ENCODE results near the gene ERMAP.

Gene ERMAP

DNA sequence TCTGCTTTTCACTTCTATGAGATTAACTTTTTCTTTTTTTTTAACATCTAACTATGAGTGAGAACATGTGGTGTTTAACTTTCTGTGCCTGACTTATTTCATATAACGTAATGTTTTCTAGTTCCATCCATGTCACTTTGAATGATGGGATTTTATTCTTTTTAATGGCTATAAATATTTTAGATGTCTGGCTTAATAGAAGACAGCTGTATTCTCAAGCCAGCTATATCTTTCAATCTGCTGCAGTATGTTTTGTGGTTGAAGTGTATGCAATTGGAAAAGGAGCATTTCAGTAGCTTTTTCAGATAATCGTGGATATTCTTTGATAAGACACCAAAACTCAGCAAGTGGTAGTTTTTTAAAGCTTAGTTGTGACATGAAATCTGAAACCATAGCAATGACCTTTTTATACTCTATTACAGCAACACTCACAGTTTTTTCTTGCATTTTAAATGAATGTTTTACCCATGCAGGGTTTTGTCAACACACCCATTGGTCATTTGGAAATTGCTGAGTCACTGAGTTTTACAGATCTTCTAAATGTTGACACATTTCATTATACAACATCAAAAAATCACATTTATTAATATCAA lies 6.0 kb downstream of the ERMAP start (continued):
- TF ChIP-seq, protein P1, sequence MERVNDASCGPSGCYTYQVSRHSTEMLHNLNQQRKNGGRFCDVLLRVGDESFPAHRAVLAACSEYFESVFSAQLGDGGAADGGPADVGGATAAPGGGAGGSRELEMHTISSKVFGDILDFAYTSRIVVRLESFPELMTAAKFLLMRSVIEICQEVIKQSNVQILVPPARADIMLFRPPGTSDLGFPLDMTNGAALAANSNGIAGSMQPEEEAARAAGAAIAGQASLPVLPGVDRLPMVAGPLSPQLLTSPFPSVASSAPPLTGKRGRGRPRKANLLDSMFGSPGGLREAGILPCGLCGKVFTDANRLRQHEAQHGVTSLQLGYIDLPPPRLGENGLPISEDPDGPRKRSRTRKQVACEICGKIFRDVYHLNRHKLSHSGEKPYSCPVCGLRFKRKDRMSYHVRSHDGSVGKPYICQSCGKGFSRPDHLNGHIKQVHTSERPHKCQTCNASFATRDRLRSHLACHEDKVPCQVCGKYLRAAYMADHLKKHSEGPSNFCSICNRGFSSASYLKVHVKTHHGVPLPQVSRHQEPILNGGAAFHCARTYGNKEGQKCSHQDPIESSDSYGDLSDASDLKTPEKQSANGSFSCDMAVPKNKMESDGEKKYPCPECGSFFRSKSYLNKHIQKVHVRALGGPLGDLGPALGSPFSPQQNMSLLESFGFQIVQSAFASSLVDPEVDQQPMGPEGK (CRISPR knock-in tag; IDR thresholded peaks at IDR 0.05; ENCODE audit: borderline replicate concordance), result no peak
- TF ChIP-seq ZNF8 (CRISPR knock-in tag; IDR thresholded peaks at IDR 0.05) (no peak), ZNF565 (CRISPR knock-in tag; conservative IDR thresholded peaks at IDR 0.05; ENCODE audit: low read depth) (no peak), ZC3H10 (CRISPR knock-in tag; IDR thresholded peaks at IDR 0.05) (no peak), ZNF70 (CRISPR knock-in tag; IDR thresholded peaks at IDR 0.05) (no peak), CSDC2 (CRISPR knock-in tag; IDR thresholded peaks at IDR 0.05) (no peak), TCF4 (CRISPR knock-in tag; IDR thresholded peaks at IDR 0.05; ENCODE audit: borderline replicate concordance) (peak; percentile 82), BACH2 (CRISPR knock-in tag; IDR thresholded peaks at IDR 0.05; ENCODE audit: borderline replicate concordance) (peak; percentile 67; the same call in 1 of the 2 replicates), ARNTL (CRISPR knock-in tag; IDR thresholded peaks at IDR 0.05; ENCODE audit: borderline replicate concordance, low read depth) (no peak), TOX (CRISPR knock-in tag; IDR thresholded peaks at IDR 0.05; ENCODE audit: borderline replicate concordance) (no peak), ESRRG (CRISPR knock-in tag; IDR thresholded peaks at IDR 0.05) (no peak), RARB (CRISPR knock-in tag; IDR thresholded peaks at IDR 0.05) (no peak), ISL1 (CRISPR knock-in tag; IDR thresholded peaks at IDR 0.05) (peak; percentile 78), SNAI2 (CRISPR knock-in tag; IDR thresholded peaks at IDR 0.05) (no peak)
- TF ChIP-seq, protein P2, sequence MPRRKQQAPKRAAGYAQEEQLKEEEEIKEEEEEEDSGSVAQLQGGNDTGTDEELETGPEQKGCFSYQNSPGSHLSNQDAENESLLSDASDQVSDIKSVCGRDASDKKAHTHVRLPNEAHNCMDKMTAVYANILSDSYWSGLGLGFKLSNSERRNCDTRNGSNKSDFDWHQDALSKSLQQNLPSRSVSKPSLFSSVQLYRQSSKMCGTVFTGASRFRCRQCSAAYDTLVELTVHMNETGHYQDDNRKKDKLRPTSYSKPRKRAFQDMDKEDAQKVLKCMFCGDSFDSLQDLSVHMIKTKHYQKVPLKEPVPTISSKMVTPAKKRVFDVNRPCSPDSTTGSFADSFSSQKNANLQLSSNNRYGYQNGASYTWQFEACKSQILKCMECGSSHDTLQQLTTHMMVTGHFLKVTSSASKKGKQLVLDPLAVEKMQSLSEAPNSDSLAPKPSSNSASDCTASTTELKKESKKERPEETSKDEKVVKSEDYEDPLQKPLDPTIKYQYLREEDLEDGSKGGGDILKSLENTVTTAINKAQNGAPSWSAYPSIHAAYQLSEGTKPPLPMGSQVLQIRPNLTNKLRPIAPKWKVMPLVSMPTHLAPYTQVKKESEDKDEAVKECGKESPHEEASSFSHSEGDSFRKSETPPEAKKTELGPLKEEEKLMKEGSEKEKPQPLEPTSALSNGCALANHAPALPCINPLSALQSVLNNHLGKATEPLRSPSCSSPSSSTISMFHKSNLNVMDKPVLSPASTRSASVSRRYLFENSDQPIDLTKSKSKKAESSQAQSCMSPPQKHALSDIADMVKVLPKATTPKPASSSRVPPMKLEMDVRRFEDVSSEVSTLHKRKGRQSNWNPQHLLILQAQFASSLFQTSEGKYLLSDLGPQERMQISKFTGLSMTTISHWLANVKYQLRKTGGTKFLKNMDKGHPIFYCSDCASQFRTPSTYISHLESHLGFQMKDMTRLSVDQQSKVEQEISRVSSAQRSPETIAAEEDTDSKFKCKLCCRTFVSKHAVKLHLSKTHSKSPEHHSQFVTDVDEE (CRISPR knock-in tag; IDR thresholded peaks at IDR 0.05), result peak; percentile 74

DNA sequence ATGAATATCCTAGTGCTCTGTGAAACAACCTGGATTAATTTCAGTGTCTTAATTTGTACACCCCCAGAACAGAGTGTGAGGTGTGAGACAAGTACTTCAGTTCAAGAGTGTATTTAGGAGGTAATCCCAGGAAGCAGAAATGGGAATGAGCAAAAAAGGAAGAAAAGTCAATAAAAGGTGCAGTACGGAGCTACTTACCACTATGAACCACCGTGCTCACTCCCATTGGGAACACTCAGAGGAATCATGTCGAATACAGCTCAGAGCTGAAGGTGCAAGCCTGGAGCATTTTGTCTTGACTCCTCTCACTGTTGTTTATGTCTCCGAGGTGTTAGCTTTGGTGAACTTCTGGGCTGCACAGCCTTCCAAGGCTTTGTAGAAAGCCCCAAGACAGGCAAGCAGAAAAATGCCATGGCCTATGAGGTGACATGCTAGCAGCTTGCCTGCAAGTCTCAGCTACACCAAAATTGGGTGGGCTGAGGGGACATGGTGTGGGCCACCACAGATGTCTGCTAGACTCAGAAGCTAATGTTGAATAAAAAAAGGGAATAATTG lies 7.6 kb downstream of the ERMAP start:
- TF ChIP-seq OSR1 (CRISPR knock-in tag; IDR thresholded peaks at IDR 0.05), result no peak
- TF ChIP-seq, protein P3, sequence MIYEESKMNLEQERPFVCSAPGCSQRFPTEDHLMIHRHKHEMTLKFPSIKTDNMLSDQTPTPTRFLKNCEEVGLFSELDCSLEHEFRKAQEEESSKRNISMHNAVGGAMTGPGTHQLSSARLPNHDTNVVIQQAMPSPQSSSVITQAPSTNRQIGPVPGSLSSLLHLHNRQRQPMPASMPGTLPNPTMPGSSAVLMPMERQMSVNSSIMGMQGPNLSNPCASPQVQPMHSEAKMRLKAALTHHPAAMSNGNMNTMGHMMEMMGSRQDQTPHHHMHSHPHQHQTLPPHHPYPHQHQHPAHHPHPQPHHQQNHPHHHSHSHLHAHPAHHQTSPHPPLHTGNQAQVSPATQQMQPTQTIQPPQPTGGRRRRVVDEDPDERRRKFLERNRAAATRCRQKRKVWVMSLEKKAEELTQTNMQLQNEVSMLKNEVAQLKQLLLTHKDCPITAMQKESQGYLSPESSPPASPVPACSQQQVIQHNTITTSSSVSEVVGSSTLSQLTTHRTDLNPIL (CRISPR knock-in tag; IDR thresholded peaks at IDR 0.05; ENCODE audit: low read depth), result no peak
- no peak for ATAC-seq

DNA sequence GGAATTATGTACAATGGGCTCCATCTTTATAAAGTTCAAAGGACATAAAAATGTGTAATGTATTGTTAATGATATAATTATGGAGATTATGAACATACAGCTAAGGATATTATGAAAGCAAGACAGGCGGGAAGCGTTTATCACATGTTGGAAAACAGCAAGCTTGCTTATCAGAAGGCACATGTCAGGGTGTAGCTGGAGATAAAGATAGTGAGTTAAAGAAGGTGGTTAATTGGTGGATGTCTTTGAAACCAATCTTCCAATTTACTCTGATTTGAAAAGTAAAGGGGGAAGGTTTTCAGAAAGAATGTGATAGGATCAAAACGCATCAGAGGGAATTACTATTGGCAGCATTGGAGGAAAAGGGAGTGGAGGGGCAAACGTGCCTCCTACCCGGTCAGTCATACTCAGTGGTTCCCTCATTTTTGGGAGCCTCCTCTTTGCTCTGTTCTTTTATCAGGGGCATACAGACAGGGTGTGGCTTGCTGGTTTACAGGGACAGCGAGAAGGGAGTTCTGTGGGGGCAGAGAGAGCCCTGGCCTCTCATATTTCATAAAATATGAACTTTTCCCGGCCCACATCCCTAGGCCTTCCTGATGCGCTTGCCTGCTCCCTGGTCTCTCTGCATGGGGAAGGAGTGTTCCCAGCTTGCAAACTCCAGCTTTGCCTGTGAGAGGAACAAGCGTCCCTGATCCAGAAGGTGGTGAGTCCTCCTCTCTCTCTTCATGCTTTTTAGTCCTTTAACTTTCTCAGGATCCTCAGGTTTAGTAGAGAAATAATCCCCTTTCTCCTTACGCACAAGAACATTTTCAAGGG lies 8.3 kb downstream of the ERMAP start:
- no peak for ATAC-seq
- TF ChIP-seq PPARA (CRISPR knock-in tag; IDR thresholded peaks at IDR 0.05; ENCODE audit: borderline replicate concordance), result no peak
- TF ChIP-seq ZFP3 (CRISPR knock-in tag; IDR thresholded peaks at IDR 0.05), result no peak
- TF ChIP-seq ARNTL (CRISPR knock-in tag; IDR thresholded peaks at IDR 0.05; ENCODE audit: borderline replicate concordance, low read depth), result no peak
- no peak for TF ChIP-seq ZNF565 (CRISPR knock-in tag; conservative IDR thresholded peaks at IDR 0.05; ENCODE audit: low read depth)
- no peak for TF ChIP-seq ESRRG (CRISPR knock-in tag; IDR thresholded peaks at IDR 0.05)
- no peak for TF ChIP-seq ISL1 (CRISPR knock-in tag; IDR thresholded peaks at IDR 0.05)
- TF ChIP-seq, protein P4, sequence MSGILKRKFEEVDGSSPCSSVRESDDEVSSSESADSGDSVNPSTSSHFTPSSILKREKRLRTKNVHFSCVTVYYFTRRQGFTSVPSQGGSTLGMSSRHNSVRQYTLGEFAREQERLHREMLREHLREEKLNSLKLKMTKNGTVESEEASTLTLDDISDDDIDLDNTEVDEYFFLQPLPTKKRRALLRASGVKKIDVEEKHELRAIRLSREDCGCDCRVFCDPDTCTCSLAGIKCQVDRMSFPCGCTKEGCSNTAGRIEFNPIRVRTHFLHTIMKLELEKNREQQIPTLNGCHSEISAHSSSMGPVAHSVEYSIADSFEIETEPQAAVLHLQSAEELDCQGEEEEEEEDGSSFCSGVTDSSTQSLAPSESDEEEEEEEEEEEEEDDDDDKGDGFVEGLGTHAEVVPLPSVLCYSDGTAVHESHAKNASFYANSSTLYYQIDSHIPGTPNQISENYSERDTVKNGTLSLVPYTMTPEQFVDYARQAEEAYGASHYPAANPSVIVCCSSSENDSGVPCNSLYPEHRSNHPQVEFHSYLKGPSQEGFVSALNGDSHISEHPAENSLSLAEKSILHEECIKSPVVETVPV (CRISPR knock-in tag; IDR thresholded peaks at IDR 0.05), result no peak
- TF ChIP-seq GLIS3 (CRISPR knock-in tag; IDR thresholded peaks at IDR 0.05), result no peak
- no peak for TF ChIP-seq CSDC2 (CRISPR knock-in tag; IDR thresholded peaks at IDR 0.05)
- TF ChIP-seq TOX (CRISPR knock-in tag; IDR thresholded peaks at IDR 0.05; ENCODE audit: borderline replicate concordance), result no peak
